GM12878 (cell line): Measurements from ENCODE around the gene ITCH. TPM values are rescaled to one million over a fixed set of nuclear protein-coding genes. Genes with fewer than 3 reads are reported as not detected.

ENCODE experiments used
- ATAC-seq: fragments of 200-7000 bp; cut with Tn5 transposase; 3 replicates; pipeline ENCODE4 v1.9.1; 2020; ENCODE audit warnings: mild to moderate bottlenecking, moderate library complexity
- BruUV-seq: library from RNA; stranded (reverse); fragments of 400-500 nt; replicated peaks from 2 replicates; lab custom pipeline; 2021; lab: Mats Ljungman, UMichigan
- CTCF ChIA-PET: fragments of 300-600 bp; sonication (Branson Sonifier 250); formaldehyde crosslinking; extraction: SDS; loops from one replicate; lab custom pipeline; 2021; ENCODE audit warnings: inconsistent platforms; lab: Yijun Ruan, JAX
- POLR2A ChIA-PET: fragments of 350-600 bp; formaldehyde crosslinking; extraction: SDS; loops from one replicate; lab custom pipeline; 2021; ENCODE audit warnings: inconsistent platforms; lab: Charles Lee
- RAD21 ChIA-PET: fragments of 300-600 bp; sonication (Branson Sonifier 250); formaldehyde crosslinking; loops from one replicate; lab custom pipeline; 2023; ENCODE audit warnings: antibody characterized with exemption; ENCODE audit not compliant: unreplicated experiment; lab: Charles Lee
- SMC1A ChIA-PET: fragments of 300-600 bp; sonication (Branson Sonifier 250); formaldehyde crosslinking; loops from one replicate; lab custom pipeline; 2023; ENCODE audit not compliant: unreplicated experiment, uncharacterized antibody; lab: Charles Lee
- DNase-seq: peaks from one replicate; pipeline ENCODE4 v3.0.0-alpha.2; 2011; ENCODE audit warnings: low read depth, low spot score
- FAIRE-seq: peaks from 3 replicates; lab custom pipeline; 2011; peaks lifted over from hg19 to GRCh38; lab: Jason Lieb, UNC
- H2AFZ ChIP-seq: 2 replicates; pipeline ENCODE4 v1.6.0; 2011; ENCODE audit warnings: low read depth, low read length, control low read depth; ENCODE audit not compliant: control insufficient read depth
- H3K27ac ChIP-seq: 2 replicates; pipeline ENCODE4 v1.5.1; 2011; ENCODE audit warnings: control low read depth; ENCODE audit not compliant: control insufficient read depth, insufficient read depth
- H3K27me3 ChIP-seq, 2 experiments: replicated peaks in 1 of 2; 2 replicates each; pipeline versions ENCODE4 v1.6.0 to v1.6.1; 2011; ENCODE audit warnings: low read length in 1 of 2; ENCODE audit not compliant: control insufficient read depth in 2 of 2, insufficient read depth in 2 of 2
- H3K36me3 ChIP-seq, 2 experiments: 2 replicates each; pipeline ENCODE4 v1.5.1; 2011; ENCODE audit warnings: low read length in 1 of 2; ENCODE audit not compliant: control insufficient read depth in 2 of 2, insufficient read depth in 2 of 2
- H3K4me1 ChIP-seq: 2 replicates; pipeline ENCODE4 v1.6.1; 2011; ENCODE audit warnings: mild to moderate bottlenecking, low read length, moderate library complexity, mixed read lengths; ENCODE audit not compliant: control insufficient read depth, insufficient read depth
- H3K4me2 ChIP-seq: 2 replicates; pipeline ENCODE4 v1.6.0; 2011; ENCODE audit warnings: control low read depth; ENCODE audit not compliant: control insufficient read depth, insufficient read depth
- H3K4me3 ChIP-seq: fragments of 200-600 bp; sonication (generic); 2 replicates; pipeline ENCODE4 v1.5.1; 2016
- H3K79me2 ChIP-seq: 2 replicates; pipeline ENCODE4 v1.6.0; 2011; ENCODE audit warnings: low read length; ENCODE audit not compliant: control insufficient read depth, insufficient read depth
- H3K9ac ChIP-seq: 2 replicates; pipeline ENCODE4 v1.8.0; 2011; ENCODE audit warnings: low read length, control low read depth, mixed read lengths; ENCODE audit not compliant: control insufficient read depth, insufficient read depth
- H3K9me3 ChIP-seq: replicated peaks from 3 replicates; pipeline ENCODE4 v1.5.1; 2011; ENCODE audit warnings: mild to moderate bottlenecking, low read length; ENCODE audit not compliant: control insufficient read depth, insufficient read depth
- H4K20me1 ChIP-seq: 2 replicates; pipeline ENCODE4 v1.6.0; 2011; ENCODE audit not compliant: control insufficient read depth, insufficient read depth
- ASH2L ChIP-seq: fragments of 300-600, 200-600 bp; sonication (generic); IDR thresholded peaks from 2 replicates; pipeline ENCODE4 v1.6.1; 2017; ENCODE audit warnings: low read depth, mild to moderate bottlenecking, borderline replicate concordance
- ATF2 ChIP-seq: IDR thresholded peaks from 2 replicates; pipeline ENCODE4 v1.6.1; 2012; ENCODE audit warnings: low read length, inconsistent platforms
- EP300 ChIP-seq, 2 experiments: fragments of 150-350 bp in 1 of 2; IDR thresholded peaks; 2 replicates each; pipeline ENCODE4 v1.6.1; 2011 to 2012; ENCODE audit warnings: low read depth in 2 of 2, low read length in 2 of 2, borderline replicate concordance in 1 of 2, improper control_type of control experiment in 1 of 2, inconsistent platforms in 1 of 2; ENCODE audit not compliant: control insufficient read depth in 1 of 2
- ETV6 ChIP-seq, 2 experiments: fragments of 450-650 bp in 1 of 2; IDR thresholded peaks in 1 of 2; conservative IDR thresholded peaks in 1 of 2; 2 replicates each; pipeline ENCODE4 v1.6.1; 2014; ENCODE audit warnings: antibody characterized with exemption in 1 of 2, borderline replicate concordance in 1 of 2, low read depth in 1 of 2, mild to moderate bottlenecking in 1 of 2, moderate library complexity in 1 of 2
- GABPA ChIP-seq: IDR thresholded peaks from 2 replicates; pipeline ENCODE4 v1.6.1; 2014; ENCODE audit warnings: antibody characterized with exemption, low read depth, mild to moderate bottlenecking, inconsistent platforms
- HDAC2 ChIP-seq: fragments of 200-600 bp; sonication (generic); IDR thresholded peaks from 2 replicates; pipeline ENCODE4 v1.6.1; 2017
- HDAC6 ChIP-seq: fragments of 200-600 bp; sonication (generic); IDR thresholded peaks from one replicate; pipeline ENCODE4 v1.8.0; 2017; ENCODE audit warnings: antibody characterized with exemption; ENCODE audit not compliant: unreplicated experiment
- KAT2A ChIP-seq: conservative IDR thresholded peaks from 2 replicates; pipeline ENCODE4 v1.6.1; 2011; ENCODE audit warnings: low read depth, low read length; ENCODE audit not compliant: control insufficient read depth
- MXI1 ChIP-seq: fragments of 150-350 bp; IDR thresholded peaks from 2 replicates; pipeline ENCODE4 v1.6.1; 2011; ENCODE audit warnings: low read depth, mild to moderate bottlenecking, inconsistent platforms, low read length, improper control_type of control experiment
- MYB ChIP-seq: fragments of 150-350 bp; IDR thresholded peaks from 2 replicates; pipeline ENCODE4 v1.6.1; 2014; ENCODE audit warnings: mild to moderate bottlenecking, low read depth, low read length, borderline replicate concordance
- NR2C2 ChIP-seq: IDR thresholded peaks from 2 replicates; pipeline ENCODE4 v1.6.1; 2011; ENCODE audit warnings: borderline replicate concordance, low read depth; ENCODE audit not compliant: control insufficient read depth, insufficient read length
- NR2F1 ChIP-seq: fragments of 450-650 bp; conservative IDR thresholded peaks from 2 replicates; pipeline ENCODE4 v1.6.1; 2017; ENCODE audit warnings: mild to moderate bottlenecking
- PAX8 ChIP-seq: fragments of 450-650 bp; IDR thresholded peaks from 2 replicates; pipeline ENCODE4 v1.6.1; 2017; ENCODE audit warnings: mild to moderate bottlenecking, moderate library complexity
- RAD21 ChIP-seq: IDR thresholded peaks from 2 replicates; pipeline ENCODE4 v1.6.1; 2011; ENCODE audit warnings: mild to moderate bottlenecking, low read depth, low read length, moderate library complexity; ENCODE audit not compliant: insufficient read depth
- SIN3A ChIP-seq: IDR thresholded peaks from 2 replicates; pipeline ENCODE4 v1.6.1; 2012; ENCODE audit warnings: low read depth, low read length, improper control_type of control experiment
- TCF3 ChIP-seq: IDR thresholded peaks from 2 replicates; pipeline ENCODE4 v1.6.1; 2012; ENCODE audit warnings: low read depth, mild to moderate bottlenecking, low read length, borderline replicate concordance; ENCODE audit not compliant: insufficient read depth
- YBX1 ChIP-seq: fragments of 450-650 bp; IDR thresholded peaks from 2 replicates; pipeline ENCODE4 v1.6.1; 2016; ENCODE audit warnings: antibody characterized with exemption
- WGBS: methylation state at CpG from one replicate; pipeline ENCODE4 v1.1.6; 2016; ENCODE audit warnings: low lambda C conversion rate; ENCODE audit not compliant: insufficient replicate concordance, insufficient coverage; ENCODE audit errors: missing lambda C conversion rate; 5-methylcytosine and 5-hydroxymethylcytosine counted together
- in situ Hi-C: fragments of 300-500 bp; cut with MboI; formaldehyde crosslinking; loops from 9 replicates; pipeline ENCODE4 v1.14.3; 2018; ENCODE audit warnings: mixed read lengths
- intact Hi-C: fragments of 100-400 bp; cut with micrococcal nuclease; formaldehyde crosslinking; loops from one replicate; pipeline ENCODE4 v1.14.2; 2022; ENCODE audit not compliant: unreplicated experiment
- polyA plus RNA-seq, 11 experiments: library from polyadenylated mRNA; depleted of rRNA in 4 of 11; unstranded in 6 of 11; stranded (reverse) in 5 of 11; fragments of >200 nt; fragmentation: Nextera tagmentation in 4 of 11; fragmentation: Illumina TruSeq in 1 of 11; extraction: Ambion mirVana in 4 of 11; extraction: Trizol in 1 of 11; gene quantifications; 1 replicate in 1 of 11; 2 replicates in 10 of 11; pipeline versions ENCODE4 v1.2.1 to v1.2.3, GENCODE V29; 2011 to 2016; ENCODE audit warnings: inconsistent platforms in 2 of 11, missing spikeins in 2 of 11, low read depth in 1 of 11
- total RNA-seq, 4 experiments: library from RNA; depleted of rRNA in 3 of 4; stranded (reverse); fragments of >200 nt in 3 of 4; fragmentation: Illumina TruSeq in 1 of 4; extraction: Trizol in 1 of 4; gene quantifications; 2 replicates each; pipeline versions ENCODE4 v1.2.1 to v1.2.3, GENCODE V29; 2013 to 2021
- TF ChIP-seq, protein P1 (sequence below): fragments of 450-650 bp; IDR thresholded peaks from 2 replicates; pipeline ENCODE4 v1.6.1; 2017; ENCODE audit warnings: mild to moderate bottlenecking, moderate library complexity

ITCH gene
- total and polyA plus RNA-seq, 10 of the 15 experiments (the other 5 are each of a cell fraction or from before 2014, with no cell fraction given) = 7.5 to 46.1 (median 21.5) TPM

GRCh38 chr20:34315236-34315635, 47.8 kb upstream of the ITCH start:
- no peak for ATAC-seq
- BruUV-seq = no TSS peak
- Histone ChIP-seq H3K4me3 (no peak overlapping the region), H3K9ac (no peak overlapping the region), H3K4me1 (peaks cover 8% of the 10 kb centered on the region; the same call in 1 of the 2 replicates), H3K79me2 (no peaks in the 10 kb centered on the region), H3K27me3 (peaks cover 0 to 9% of the 10 kb centered on the region in 2 experiments; a peak in 2 of 4 replicates), H2AFZ (no peak overlapping the region), H3K4me2 (no peak overlapping the region), H4K20me1 (no peaks in the 10 kb centered on the region), H3K27ac (no peak overlapping the region), H3K9me3 (no peaks in the 10 kb centered on the region), H3K36me3 (no peaks in the 10 kb centered on the region)
- RAD21 ChIA-PET = interaction anchor here (0.7 kb wide), 1 partner anchor 201 kb away, joined by 3 read pairs; the partner anchor contains the start of gene DYNLRB1
- intact Hi-C loops = no loop called here
- in situ Hi-C loops = no loop called here
- no peak for DNase-seq
- CTCF ChIA-PET = interaction anchor here (0.9 to 5.8 kb wide), 7 partner anchors 23 to 453 kb away, joined by 3 to 83 read pairs (median 57); partner anchors contain the start of gene TP53INP2
- WGBS = 81% methylated on average over 3 of the region's 3 CpGs
- TF ChIP-seq EP300 (IDR thresholded peaks at IDR 0.05; ENCODE audit: borderline replicate concordance in 1 of 2, control insufficient read depth in 1 of 2, low read depth in 2 of 2, low read length in 2 of 2) (no peak), GABPA (no peak), ASH2L (no peak), TCF3 (no peak), NR2C2 (no peak), HDAC6 (no peak), HDAC2 (no peak), RAD21 (no peak), ATF2 (no peak), YBX1 (no peak), PAX8 (no peak), KAT2A (no peak), SIN3A (no peak), ETV6 (conservative IDR thresholded peaks at IDR 0.05 in 1 of 2, IDR thresholded peaks at IDR 0.05 in 1 of 2; ENCODE audit: borderline replicate concordance in 1 of 2, low read depth in 1 of 2) (no peak), MYB (no peak), MXI1 (no peak), NR2F1 (no peak)
- TF ChIP-seq, protein P1, sequence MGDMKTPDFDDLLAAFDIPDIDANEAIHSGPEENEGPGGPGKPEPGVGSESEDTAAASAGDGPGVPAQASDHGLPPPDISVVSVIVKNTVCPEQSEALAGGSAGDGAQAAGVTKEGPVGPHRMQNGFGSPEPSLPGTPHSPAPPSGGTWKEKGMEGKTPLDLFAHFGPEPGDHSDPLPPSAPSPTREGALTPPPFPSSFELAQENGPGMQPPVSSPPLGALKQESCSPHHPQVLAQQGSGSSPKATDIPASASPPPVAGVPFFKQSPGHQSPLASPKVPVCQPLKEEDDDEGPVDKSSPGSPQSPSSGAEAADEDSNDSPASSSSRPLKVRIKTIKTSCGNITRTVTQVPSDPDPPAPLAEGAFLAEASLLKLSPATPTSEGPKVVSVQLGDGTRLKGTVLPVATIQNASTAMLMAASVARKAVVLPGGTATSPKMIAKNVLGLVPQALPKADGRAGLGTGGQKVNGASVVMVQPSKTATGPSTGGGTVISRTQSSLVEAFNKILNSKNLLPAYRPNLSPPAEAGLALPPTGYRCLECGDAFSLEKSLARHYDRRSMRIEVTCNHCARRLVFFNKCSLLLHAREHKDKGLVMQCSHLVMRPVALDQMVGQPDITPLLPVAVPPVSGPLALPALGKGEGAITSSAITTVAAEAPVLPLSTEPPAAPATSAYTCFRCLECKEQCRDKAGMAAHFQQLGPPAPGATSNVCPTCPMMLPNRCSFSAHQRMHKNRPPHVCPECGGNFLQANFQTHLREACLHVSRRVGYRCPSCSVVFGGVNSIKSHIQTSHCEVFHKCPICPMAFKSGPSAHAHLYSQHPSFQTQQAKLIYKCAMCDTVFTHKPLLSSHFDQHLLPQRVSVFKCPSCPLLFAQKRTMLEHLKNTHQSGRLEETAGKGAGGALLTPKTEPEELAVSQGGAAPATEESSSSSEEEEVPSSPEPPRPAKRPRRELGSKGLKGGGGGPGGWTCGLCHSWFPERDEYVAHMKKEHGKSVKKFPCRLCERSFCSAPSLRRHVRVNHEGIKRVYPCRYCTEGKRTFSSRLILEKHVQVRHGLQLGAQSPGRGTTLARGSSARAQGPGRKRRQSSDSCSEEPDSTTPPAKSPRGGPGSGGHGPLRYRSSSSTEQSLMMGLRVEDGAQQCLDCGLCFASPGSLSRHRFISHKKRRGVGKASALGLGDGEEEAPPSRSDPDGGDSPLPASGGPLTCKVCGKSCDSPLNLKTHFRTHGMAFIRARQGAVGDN = no peak
- FAIRE-seq = no peak
- SMC1A ChIA-PET = interaction anchor here (1.0 to 3.7 kb wide), 3 partner anchors 48 to 454 kb away, joined by 3 to 46 read pairs (median 30); partner anchors contain the start of gene ITCH
- POLR2A ChIA-PET = no interaction called here
